ENCODE measurements around the gene CFAP92. TPM values are rescaled to one million over a fixed set of nuclear protein-coding genes. Genes with fewer than 3 reads are reported as not detected.

Gene CFAP92
- total and polyA plus RNA-seq, 2 donors (not counting 3 experiments of a cell fraction or from before 2014, with no cell fraction given), result 0.04 to 0.62 TPM

DNA sequence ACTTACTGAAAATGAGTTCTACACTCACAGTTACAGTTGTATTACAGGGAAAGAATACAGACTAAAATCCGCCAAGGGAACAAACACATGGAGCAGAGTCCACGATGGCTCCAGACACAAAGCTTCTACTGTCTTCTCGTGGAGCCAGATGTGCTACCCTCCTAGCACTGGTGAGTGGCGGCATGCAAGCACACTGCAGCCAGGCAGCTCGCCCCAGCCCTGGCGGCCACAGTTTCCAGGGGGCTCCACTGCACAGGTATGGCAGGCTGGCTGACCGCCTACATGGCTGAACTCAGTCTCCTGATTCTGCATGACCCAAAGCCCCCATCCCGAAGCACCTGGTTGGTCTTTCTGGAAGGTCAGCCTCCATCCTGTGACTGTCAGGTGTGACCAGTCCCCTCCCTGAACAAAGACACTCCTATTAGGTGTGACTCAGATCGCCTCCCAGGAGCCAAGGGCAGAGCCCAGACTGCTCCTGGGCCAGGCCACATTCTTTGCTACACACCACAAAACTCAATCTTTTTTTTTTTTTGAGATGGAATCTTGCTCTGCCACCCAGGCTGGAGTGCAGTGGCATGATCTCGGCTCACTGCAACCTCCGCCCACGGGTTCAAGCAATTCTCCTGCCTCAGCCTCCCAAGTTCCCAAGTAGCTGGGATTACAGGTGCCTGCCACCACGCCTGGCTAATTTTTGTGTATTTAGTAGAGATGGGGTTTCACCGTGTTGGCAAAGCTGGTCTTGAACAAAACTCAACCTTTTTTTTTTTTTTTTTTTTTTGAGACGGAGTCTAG lies 51.5 kb downstream of the CFAP92 start:
- no peaks in the 10 kb centered on the region for H4K20me1 ChIP-seq (replicated peaks; ENCODE audit: control insufficient read depth, extremely low read depth, insufficient read depth, low read length)
- H3K9me1 ChIP-seq (replicated peaks; ENCODE audit: control insufficient read depth, extremely low read depth, insufficient read depth, low read length), result no peaks in the 10 kb centered on the region
- H3K9me3 ChIP-seq (replicated peaks; ENCODE audit: control insufficient read depth, insufficient read depth, low read length), result no peaks in the 10 kb centered on the region
- H3K79me2 ChIP-seq (ENCODE audit: control insufficient read depth, insufficient read depth, low read length), result no peaks in the 10 kb centered on the region
- H3K4me2 ChIP-seq (ENCODE audit: insufficient read depth, low read length), result no peak overlapping the region
- DNase-seq (ENCODE audit: low read depth, low spot score), result no peak
- no peak overlapping the region for H2AFZ ChIP-seq (ENCODE audit: low read depth, low read length)
- no peaks in the 10 kb centered on the region for H3K4me1 ChIP-seq (ENCODE audit: control insufficient read depth, extremely low read depth, insufficient read depth, low read length)
- H3K9ac ChIP-seq (replicated peaks; ENCODE audit: extremely low read depth, insufficient read depth, low read length), result no peak overlapping the region
- H3K27me3 ChIP-seq (ENCODE audit: control insufficient read depth in 2 of 2, insufficient read depth in 2 of 2, low read length in 2 of 2), result peaks cover 0 to 3% of the 10 kb centered on the region in 2 experiments
- H3K36me3 ChIP-seq (ENCODE audit: control insufficient read depth in 2 of 2, extremely low read depth in 1 of 2, insufficient read depth in 2 of 2, low read length in 2 of 2), result no peaks in the 10 kb centered on the region
- intact Hi-C loops (cut with micrococcal nuclease), result no loop called here
- CTCF ChIA-PET, result interaction anchor here (0.6 to 1.2 kb wide), 2 partner anchors 27 to 57 kb away, joined by 4 read pairs; no protein-coding TSS in a partner anchor
- BruUV-seq (replicated peaks), result no TSS peak
- dilution Hi-C loops (cut with MboI; ENCODE audit: extremely low pct_ligation_motif_present, low sequenced_read_pairs), result no loop called here
- FAIRE-seq, result no peak
- POLR2A ChIA-PET, result no interaction called here
- no peak overlapping the region for H3K27ac ChIP-seq (ENCODE audit: insufficient read depth, low read depth, low read length)
- H3K4me3 ChIP-seq (replicated peaks in 1 of 3; ENCODE audit: insufficient read depth in 1 of 3, low read depth in 1 of 3, low read length in 3 of 3), result no peak overlapping the region
- TF ChIP-seq JUN (IDR thresholded peaks at IDR 0.05; ENCODE audit: borderline replicate concordance, insufficient read depth, insufficient read length, low read depth) (no peak), MYC (IDR thresholded peaks at IDR 0.05; ENCODE audit: low read depth, low read length) (no peak), POLR2AphosphoS5 (IDR thresholded peaks at IDR 0.05; ENCODE audit: insufficient read depth, low read depth, low read length) (no peak), MAX (IDR thresholded peaks at IDR 0.05; ENCODE audit: insufficient read depth, insufficient read length) (no peak), EZH2 (IDR thresholded peaks at IDR 0.05; ENCODE audit: borderline replicate concordance, low read depth, low read length, severe bottlenecking) (no peak), GATA2 (IDR thresholded peaks at IDR 0.05; ENCODE audit: insufficient read depth, insufficient read length, low read depth, low read length) (no peak), POLR2A (IDR thresholded peaks at IDR 0.05; ENCODE audit: low read depth, low read length) (no peak), FOS (IDR thresholded peaks at IDR 0.05; ENCODE audit: borderline replicate concordance, insufficient read depth, low read length) (no peak)
- TF ChIP-seq, protein P1, sequence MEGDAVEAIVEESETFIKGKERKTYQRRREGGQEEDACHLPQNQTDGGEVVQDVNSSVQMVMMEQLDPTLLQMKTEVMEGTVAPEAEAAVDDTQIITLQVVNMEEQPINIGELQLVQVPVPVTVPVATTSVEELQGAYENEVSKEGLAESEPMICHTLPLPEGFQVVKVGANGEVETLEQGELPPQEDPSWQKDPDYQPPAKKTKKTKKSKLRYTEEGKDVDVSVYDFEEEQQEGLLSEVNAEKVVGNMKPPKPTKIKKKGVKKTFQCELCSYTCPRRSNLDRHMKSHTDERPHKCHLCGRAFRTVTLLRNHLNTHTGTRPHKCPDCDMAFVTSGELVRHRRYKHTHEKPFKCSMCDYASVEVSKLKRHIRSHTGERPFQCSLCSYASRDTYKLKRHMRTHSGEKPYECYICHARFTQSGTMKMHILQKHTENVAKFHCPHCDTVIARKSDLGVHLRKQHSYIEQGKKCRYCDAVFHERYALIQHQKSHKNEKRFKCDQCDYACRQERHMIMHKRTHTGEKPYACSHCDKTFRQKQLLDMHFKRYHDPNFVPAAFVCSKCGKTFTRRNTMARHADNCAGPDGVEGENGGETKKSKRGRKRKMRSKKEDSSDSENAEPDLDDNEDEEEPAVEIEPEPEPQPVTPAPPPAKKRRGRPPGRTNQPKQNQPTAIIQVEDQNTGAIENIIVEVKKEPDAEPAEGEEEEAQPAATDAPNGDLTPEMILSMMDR (IDR thresholded peaks at IDR 0.05; ENCODE audit: extremely low read depth in 1 of 2, insufficient read depth in 1 of 2, low read depth in 1 of 2, low read length in 2 of 2), result no peak
